ENCODE measurements around the gene JAKMIP3.

JAKMIP3 gene

DNA sequence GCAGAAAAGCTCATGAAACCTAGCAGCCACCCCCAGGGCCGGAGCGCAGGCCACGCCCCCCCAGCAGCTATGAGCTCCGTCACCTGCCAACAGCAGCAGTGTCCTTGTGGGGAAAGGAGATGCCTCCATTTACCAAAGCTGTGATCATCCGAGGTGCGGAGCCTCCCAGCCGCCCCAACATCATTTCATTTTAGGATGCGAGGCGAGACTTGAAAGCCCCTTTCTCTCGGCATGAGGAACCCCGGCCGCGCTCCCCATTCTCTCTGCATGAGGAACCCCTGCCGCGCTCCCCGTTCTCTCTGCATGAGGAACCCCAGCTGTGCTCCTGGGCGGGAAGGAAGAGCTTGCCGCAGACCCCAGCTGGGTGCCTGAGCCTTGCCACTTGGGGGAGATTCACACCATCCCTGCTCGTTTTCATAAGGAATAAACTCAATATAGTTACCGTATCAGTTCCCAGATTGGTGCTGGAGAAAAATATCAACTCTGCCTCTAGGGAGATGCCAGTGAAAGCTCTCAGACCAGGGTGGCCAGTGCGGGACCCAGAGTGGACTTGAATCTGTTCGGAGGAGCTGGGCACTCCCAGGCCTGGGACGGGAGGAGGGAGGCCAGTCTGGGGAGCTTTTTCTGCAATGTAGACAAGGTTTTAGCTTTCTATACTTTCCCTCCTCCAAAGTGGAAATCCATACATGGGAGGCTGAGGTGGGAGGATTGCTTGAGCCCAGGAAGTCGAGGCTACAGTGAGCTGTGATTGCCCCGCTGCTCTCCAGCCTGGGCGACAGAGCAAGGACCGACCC lies 35.0 kb downstream of the JAKMIP3 start:
- no peak for DNase-seq

- DNase-seq = no peak
These were observed 35.8 kb downstream of the JAKMIP3 start for GRCh38 chr10:132101529-132101928.

- DNase-seq = no peak
These were observed 36.4 kb downstream of the JAKMIP3 start for GRCh38 chr10:132102071-132102716.

- no peak for DNase-seq
These were observed 37.0 kb downstream of the JAKMIP3 start for GRCh38 chr10:132102717-132103110.

DNA sequence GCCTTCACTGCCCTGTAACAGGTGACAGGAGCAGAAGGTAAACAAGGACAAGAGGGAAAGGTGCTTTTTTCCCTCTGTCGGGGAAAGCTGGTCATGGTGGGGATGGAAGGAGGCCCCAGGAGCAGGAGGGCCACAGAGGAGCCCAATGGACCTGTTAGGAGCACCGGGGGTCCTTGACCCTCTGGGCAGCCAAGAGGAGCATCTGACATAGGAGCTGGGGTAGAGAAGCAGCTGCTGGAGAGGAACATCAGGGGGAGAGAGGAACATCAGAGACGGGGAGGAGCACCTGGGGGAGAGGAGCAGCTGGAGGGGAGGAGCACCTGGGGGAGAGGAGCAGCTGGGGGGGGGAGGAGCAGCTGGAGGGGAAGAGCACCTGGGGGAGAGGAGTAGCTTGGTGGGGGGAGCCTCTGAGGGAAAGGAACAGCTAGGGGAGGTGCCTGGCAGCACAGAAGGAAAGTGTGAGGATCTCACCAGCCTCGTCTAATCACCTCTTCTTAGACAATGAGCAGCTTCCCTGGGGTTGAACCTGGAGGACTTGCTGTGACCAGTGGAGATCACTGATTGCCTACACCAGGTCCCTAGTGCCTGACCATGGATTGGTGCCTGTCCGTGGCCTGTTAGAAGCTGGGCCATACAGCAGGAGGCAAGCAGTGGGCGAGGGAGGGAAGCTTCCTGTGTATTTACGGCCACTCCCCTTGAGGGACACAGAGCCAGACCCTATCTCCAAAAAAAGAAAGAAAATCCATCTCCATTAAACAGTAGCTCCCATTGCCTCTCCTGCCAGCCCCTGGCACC lies 37.6 kb downstream of the JAKMIP3 start:
- DNase-seq = no peak

DNA sequence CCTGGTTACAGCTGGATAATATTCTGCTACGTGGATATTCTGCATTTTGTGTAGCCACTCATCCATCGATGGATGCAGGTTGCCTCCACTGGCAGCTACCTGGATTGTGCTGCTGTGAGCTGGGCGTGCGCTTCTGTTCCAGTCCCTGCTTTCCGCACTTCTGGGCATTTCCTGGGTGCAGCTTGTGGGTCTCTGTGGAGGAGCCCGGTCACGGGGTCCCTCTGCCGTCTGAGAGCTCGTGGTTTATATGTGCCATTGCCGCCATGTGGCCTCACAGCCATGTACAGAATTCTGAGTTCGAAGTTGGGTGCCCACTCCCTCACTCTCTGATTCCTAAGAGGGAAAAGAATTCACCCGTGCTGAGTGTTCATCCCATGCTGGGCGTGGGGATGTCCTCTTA lies 38.3 kb downstream of the JAKMIP3 start:
- no peak for DNase-seq

DNA sequence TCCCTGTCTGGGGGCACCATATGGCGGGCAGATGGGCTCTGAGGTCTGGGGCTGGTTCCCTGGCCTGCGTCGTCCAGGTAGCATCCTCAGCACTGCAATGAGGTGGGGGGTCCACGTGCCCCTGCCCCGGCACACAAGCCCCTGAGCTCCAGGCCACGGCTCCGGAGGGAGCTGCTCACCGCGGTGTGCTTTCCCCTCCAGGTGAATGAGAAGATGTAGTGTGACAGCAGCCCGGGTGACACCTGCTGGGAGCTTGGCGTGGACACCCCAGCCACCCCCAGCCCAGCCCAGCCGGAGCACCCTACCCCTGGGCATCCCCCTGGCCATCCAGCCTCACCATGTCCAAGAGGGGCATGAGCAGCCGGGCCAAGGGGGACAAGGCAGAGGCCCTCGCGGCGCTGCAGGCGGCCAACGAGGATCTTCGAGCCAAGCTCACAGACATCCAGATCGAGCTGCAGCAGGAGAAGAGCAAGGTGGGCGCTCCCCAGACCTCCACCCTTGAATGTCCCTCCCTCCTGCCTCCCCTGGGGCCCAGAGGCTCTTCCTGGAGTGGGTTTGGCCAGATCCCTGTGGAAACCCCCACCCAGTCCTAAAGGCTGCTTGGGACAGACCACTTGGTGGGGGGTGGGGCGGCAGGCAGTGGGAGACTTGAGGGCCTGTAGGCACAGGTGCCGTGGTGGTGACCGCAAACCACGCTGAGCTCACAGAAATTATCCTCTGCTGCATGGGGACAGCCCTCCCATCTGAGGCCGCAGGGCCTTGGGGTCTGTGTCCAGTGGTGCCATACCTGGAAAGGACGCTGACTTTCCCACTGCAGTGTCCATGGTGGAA lies 38.9 kb downstream of the JAKMIP3 start:
- DNase-seq = no peak

- DNase-seq = no peak
These were observed 39.7 kb downstream of the JAKMIP3 start for GRCh38 chr10:132105302-132105995.

GRCh38 chr10:132106431-132106830 lies 40.7 kb downstream of the JAKMIP3 start:
- DNase-seq = no peak

GRCh38 chr10:132107186-132107948 lies 41.6 kb downstream of the JAKMIP3 start:
- no peak for DNase-seq

DNA sequence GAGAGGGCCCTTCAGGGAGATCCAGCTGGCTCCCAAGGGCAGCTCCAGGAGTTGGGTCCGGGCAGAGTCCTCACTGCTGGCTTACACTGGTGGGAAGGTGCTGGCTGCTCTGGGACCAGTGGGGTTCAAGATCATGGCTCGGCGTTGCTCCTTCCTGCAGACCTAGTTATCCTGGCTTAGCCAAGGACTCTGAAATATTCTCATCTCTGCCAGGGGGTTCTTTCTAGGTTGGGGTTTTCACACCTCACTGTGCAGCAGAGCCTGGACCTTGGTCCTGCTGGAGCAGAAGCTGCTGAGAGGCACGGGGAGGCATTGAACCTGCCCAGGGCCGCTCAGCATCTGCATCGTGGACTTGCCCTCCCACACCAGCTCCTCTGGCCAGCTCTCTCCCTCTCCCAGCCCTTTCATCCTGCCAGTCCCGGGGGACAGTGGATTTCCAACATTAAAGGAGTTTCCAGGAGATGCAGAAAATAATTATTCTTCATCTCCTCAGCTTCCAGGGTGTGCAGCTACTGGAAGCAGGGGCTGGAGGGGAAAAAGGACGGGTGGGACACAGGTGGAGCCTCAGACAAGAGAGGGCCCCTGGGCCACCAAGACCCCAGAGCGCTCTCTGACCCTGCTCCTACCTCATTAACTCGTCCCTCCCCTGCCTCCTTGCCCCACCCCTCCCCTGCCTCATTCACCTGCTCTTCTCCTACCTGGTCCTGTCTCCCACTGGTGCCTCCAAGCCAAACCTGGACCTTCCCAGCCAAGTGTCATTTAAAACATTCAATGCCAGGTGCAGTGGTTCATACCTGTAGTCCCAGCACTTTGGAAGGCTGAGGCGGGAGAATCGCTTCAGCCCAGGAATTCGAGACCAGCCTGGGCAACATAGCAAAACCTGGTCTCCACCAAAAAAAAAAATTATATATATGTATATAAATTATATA lies 42.5 kb downstream of the JAKMIP3 start:
- no peak for DNase-seq

GRCh38 chr10:132109341-132110110 lies 43.8 kb downstream of the JAKMIP3 start:
- DNase-seq = no peak

DNA sequence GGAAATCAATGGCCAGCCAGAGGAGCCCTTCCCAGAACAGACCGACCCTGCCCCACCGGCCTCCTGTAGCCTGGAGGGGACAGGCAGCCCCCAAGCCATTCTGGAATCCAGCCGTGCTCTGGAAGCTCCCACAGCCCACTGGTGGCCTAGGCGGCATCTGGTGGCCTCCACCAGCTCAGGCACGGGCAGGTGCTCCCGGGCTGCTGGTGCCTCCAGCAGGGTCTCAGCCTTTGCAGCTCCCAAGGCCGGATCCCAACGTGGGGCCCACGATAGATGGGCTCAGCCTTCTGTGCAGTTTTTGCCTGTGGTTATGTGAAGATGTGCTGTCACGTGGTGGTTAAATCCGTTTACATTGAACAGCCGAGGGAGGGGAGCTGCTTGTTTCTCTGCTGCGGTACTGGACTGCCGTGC lies 44.4 kb downstream of the JAKMIP3 start:
- no peak for DNase-seq

DNA sequence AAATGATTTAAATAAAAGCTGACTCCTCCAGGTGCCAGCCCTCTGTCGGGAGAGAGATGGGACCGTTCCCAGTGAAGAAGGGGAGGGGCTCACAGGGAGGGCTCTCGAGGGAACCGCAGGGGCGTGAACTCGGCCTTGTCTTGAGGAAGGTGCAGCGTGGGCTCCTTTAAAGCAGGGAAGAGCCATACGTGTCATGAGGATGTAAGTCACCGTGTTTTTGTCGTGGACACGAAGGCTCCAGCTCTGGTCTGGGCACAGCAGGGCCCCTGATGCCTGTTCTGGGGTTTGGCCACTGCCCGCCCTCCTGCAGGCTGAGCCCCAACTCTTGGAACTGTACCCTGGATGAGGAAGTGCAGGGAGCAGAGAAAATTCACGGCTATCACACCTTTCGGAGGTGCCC lies 45.0 kb downstream of the JAKMIP3 start:
- DNase-seq = no peak

- no peak for DNase-seq
These were observed 45.5 kb downstream of the JAKMIP3 start for GRCh38 chr10:132111121-132111731.

GRCh38 chr10:132111871-132112341 lies 46.2 kb downstream of the JAKMIP3 start:
- no peak for DNase-seq

DNA sequence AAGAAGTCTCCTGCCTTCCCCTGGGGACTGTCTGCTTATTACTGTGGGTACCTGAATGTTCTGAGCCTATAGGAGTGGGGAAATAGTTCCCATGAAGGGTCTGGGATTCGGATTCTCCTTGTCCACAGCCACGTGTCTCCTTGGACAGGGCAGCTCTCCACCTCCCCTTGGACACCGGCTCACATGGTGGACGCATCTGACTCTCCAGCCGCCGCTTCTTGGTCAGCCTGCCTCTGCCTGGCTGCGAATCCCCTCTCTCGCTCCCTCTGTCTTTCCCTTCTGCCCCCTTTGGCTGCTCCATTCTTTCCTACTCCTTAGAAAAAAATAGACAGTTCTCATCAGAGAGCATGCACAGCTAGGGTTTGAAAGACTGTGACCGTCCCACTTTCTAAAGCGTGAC lies 46.9 kb downstream of the JAKMIP3 start:
- no peak for DNase-seq

DNA sequence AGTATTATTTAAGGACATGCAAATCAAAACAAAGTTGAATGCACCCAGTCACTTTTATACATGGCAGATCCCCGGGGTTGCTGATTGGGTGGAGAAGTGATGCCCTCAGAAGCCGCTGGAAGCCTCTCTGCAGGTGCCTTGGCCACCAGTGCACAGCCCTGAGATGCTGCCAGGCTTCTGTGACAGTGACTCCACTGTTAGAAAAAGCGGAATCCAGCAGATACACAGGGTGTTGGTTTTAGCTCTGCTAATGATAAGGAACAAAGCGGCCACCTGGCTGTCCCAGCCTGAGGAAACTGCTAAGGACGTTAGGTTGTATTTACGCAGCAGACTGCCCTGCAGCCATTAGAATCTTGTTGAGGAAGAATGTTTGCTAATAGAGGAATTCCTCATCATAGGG lies 47.5 kb downstream of the JAKMIP3 start:
- no peak for DNase-seq

Data from GF-D8 (cell line).